Pancreas (tissue), 10 donors: ENCODE results near the gene POLA1. TPM values are rescaled to one million over a fixed set of nuclear protein-coding genes. Genes with fewer than 3 reads are reported as not detected.
"Not testable (repeated sequence)": the region's sequence is repeated elsewhere in the genome, so short reads cannot be mapped to it uniquely, and the experiment has no call there.

ENCODE experiments used
- ATAC-seq, 4 donors: fragments of 200-7000 bp; cut with Tn5 transposase; one replicate each; pipeline versions ENCODE4 v1.8.0 to v1.9.1; 2020; ENCODE audit warnings: mild to moderate bottlenecking in 4 of 4, moderate library complexity in 4 of 4
- DNase-seq, 6 donors: peaks; one replicate each; pipeline ENCODE4 v3.0.0-alpha.2; 2020
- FAIRE-seq: peaks from 2 replicates; lab custom pipeline; 2012; peaks lifted over from hg19 to GRCh38; lab: Jason Lieb, UNC
- H3K27ac ChIP-seq, 4 donors: fragments of 200-600 bp; sonication (generic); 1 replicate in 3 of 4; 2 replicates in 1 of 4; pipeline versions ENCODE4 v1.5.0 to v1.8.0; 2020
- H3K27me3 ChIP-seq, 4 donors: fragments of 200-600 bp; one replicate each; pipeline ENCODE4 v1.8.0; 2021
- H3K36me3 ChIP-seq, 3 donors: fragments of 200-600 bp; sonication (generic) in 1 of 3; one replicate each; pipeline versions ENCODE4 v1.5.0 to v1.8.0; 2020 to 2021
- H3K4me1 ChIP-seq, 3 donors: fragments of 200-600 bp; one replicate each; pipeline ENCODE4 v1.8.0; 2021
- H3K4me3 ChIP-seq, 4 donors: fragments of 200-600 bp; sonication (generic) in 2 of 4; one replicate each; pipeline versions ENCODE4 v1.5.0 to v1.8.0; 2020 to 2021
- H3K9me3 ChIP-seq, 4 donors: fragments of 200-600 bp; one replicate each; pipeline ENCODE4 v1.8.0; 2021
- WGBS, 2 donors: extraction: QIAGEN DNeasy Blood & Tissue Kit; methylation state at CpG; one replicate each; pipeline ENCODE4 v1.1.7; 2013; 5-methylcytosine and 5-hydroxymethylcytosine counted together
- intact Hi-C, 3 donors: fragments of 100-400 bp; cut with DNase I; formaldehyde crosslinking; loops; one replicate each; pipeline versions ENCODE4 v1.11.1 to v1.14.2; 2022
- polyA plus RNA-seq, 2 donors: library from polyadenylated mRNA; stranded (reverse); fragments of 200-250 nt; gene quantifications; one replicate each; pipeline ENCODE4 v1.2.3, GENCODE V29; 2013
- total RNA-seq, 6 donors: library from RNA; stranded (reverse); fragmentation: NEBNext Ultra II Directional in 4 of 6; extraction: Animal tissue kit (Norgen Biotek cat#: 25700) in 4 of 6; gene quantifications; one replicate each; pipeline versions ENCODE4 v1.2.1 to v1.2.4, GENCODE V29; 2021 to 2023
- TF ChIP-seq, protein P1 (sequence below), 4 donors: fragments of 200-600 bp; sonication (generic) in 3 of 4; IDR thresholded peaks; one replicate each; pipeline versions ENCODE4 v1.5.0 to v1.8.0; 2021; ENCODE audit warnings: antibody characterized with exemption in 4 of 4
- donor health status: healthy with polysubstance abuse.
- donor health status: DM: no; HTN: no; CAD: no; lungs with moderate emphysema.
- donor health status: DM: no; HTN: no; CAD: no.
- donor health status: control.
- donor health status: control.
- donor health status: Bipolar disorder and iron deficiency.
- donor health status: DM: yes; HTN: yes; CAD: no.
- donor health status: DM: no; HTN: no; CAD: no.
- donor health status: DM: no; HTN: no; CAD: no.
- donor health status: DM: yes; HTN: yes; CAD: no.

Gene POLA1
- total and polyA plus RNA-seq, 8 donors: 1.4 to 6.1 (median 4.4) TPM

DNA sequence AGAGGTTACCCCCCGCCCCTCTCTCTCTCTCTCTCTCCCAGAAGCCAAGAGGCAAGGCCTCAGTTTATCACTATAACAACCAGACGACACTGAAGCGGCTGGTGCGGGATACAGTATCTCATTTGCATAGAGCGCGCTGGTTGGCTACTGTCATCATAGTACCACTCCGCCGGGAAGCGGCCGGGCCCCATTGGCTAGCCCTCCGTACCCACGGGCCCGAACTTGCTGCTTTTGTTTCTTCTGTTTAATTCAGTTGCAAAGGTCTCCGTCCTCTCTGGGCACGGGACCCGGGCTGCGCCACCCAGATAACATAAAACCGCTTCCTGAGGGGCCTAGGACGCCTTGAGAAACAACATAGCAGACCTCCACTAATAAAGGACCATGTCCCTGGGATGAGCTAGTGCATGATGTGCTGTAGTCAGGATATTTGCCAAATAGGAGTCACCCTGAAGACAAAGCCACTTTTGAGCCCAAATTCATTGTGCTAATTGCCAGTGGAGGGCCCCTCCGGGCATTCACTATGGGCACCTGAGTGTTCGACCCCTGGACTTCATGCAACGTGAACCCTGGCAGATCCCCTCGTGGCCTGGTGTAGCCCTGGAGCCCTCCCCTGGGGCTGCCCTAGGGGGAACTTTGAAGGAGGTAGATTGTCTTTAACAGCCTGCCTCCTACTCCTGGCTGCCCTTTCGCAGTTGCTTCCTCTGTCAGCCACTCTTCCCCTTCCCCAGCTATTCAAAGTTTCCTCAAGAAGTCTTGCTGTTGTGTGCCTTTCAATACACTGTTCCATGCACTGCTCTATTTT lies 46.3 kb upstream of the POLA1 start, which contains the start of gene PCYT1B:
TSS of gene PCYT1B (minus strand) at position 91 of the 802 bp plus-strand sequence. CDS start 242 bp downstream, outside the sequence.
- DNase-seq: peak in 5 of 6 donors; percentile 16 to 69 (median 20)
- H3K4me1 ChIP-seq: no peaks in the 10 kb centered on the region
- H3K9me3 ChIP-seq: no peaks in the 10 kb centered on the region
- no peak for FAIRE-seq
- no peak within 1 kb of the TSS for H3K4me3 ChIP-seq
- H3K36me3 ChIP-seq: no peaks in the 10 kb centered on the region
- H3K27me3 ChIP-seq: peaks cover 0 to 13% (median 0%) of the 10 kb centered on the region in 4 donors
- intact Hi-C loops: no loop called here
- TF ChIP-seq, protein P1, sequence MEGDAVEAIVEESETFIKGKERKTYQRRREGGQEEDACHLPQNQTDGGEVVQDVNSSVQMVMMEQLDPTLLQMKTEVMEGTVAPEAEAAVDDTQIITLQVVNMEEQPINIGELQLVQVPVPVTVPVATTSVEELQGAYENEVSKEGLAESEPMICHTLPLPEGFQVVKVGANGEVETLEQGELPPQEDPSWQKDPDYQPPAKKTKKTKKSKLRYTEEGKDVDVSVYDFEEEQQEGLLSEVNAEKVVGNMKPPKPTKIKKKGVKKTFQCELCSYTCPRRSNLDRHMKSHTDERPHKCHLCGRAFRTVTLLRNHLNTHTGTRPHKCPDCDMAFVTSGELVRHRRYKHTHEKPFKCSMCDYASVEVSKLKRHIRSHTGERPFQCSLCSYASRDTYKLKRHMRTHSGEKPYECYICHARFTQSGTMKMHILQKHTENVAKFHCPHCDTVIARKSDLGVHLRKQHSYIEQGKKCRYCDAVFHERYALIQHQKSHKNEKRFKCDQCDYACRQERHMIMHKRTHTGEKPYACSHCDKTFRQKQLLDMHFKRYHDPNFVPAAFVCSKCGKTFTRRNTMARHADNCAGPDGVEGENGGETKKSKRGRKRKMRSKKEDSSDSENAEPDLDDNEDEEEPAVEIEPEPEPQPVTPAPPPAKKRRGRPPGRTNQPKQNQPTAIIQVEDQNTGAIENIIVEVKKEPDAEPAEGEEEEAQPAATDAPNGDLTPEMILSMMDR (IDR thresholded peaks at IDR 0.05): no peak
- H3K27ac ChIP-seq: no peak within 1 kb of the TSS
- ATAC-seq: peak; percentile 72 to 91 (median 84)
- WGBS, 2 donors: 13 to 31% methylated on average over 23 to 24 of the region's 24 CpGs

DNA sequence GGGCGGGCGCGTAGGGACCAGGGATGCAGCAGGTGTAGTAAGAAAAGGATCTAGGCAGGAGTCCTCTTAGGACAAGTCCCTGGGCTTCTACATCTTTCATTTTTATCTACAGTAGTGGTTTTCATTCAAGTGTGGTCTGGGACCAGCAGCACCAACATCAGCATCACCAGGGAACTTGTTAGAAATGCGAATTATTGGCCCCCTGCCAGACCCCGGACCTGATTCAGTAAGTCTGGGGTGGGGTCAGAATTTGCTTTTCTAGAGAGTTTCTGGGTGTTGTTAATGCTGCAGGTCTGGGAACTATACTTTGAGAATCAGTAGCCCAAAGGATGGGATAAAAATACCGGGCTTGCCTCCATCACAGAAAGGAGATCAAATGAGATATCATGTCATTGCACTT lies 45.2 kb upstream of the POLA1 start:
- intact Hi-C loops: no loop called here
- TF ChIP-seq, protein P1 (IDR thresholded peaks at IDR 0.05): no peak

DNA sequence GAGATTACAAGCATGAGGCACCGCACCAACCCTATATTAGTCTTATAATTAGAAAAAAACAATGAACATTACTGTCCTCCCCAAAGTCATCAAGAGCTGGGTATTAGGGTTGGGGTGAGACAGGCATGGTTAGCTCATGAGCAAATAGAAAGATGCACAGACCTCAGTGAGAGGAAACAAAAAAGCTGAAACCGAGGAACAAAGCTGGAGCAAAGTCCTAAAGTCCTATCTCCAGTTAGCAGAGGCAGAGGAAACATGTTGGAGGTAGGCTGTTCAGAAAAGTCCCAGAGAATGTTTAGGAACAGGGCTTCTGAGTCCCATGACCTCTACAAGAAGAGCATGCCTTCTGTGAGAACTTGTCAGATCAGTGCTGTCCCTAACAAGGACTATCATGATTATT lies 41.9 kb upstream of the POLA1 start:
- FAIRE-seq: no peak
- H3K27me3 ChIP-seq: peaks cover 0 to 13% (median 0%) of the 10 kb centered on the region in 4 donors
- H3K4me3 ChIP-seq: no peak overlapping the region
- TF ChIP-seq, protein P1 (IDR thresholded peaks at IDR 0.05): no peak
- no peak for ATAC-seq
- H3K36me3 ChIP-seq: no peaks in the 10 kb centered on the region
- no peaks in the 10 kb centered on the region for H3K9me3 ChIP-seq
- intact Hi-C loops: no loop called here
- no peak overlapping the region for H3K27ac ChIP-seq
- no peak for DNase-seq
- no peaks in the 10 kb centered on the region for H3K4me1 ChIP-seq
- WGBS, 2 donors: 80 to 92% methylated on average over 2 of the region's 2 CpGs

More for the DNA sequence above, 45.2 kb upstream of the POLA1 start:
- FAIRE-seq (no peak), ATAC-seq (no peak), DNase-seq (no peak)
- no peaks in the 10 kb centered on the region for H3K36me3 ChIP-seq
- no peak overlapping the region for H3K4me3 ChIP-seq
- WGBS, 2 donors: 64 to 72% methylated on average over 6 of the region's 6 CpGs
- H3K27ac ChIP-seq: no peak overlapping the region
- H3K27me3 ChIP-seq: peaks cover 0 to 13% (median 0%) of the 10 kb centered on the region in 4 donors
- no peaks in the 10 kb centered on the region for H3K9me3 ChIP-seq
- no peaks in the 10 kb centered on the region for H3K4me1 ChIP-seq

DNA sequence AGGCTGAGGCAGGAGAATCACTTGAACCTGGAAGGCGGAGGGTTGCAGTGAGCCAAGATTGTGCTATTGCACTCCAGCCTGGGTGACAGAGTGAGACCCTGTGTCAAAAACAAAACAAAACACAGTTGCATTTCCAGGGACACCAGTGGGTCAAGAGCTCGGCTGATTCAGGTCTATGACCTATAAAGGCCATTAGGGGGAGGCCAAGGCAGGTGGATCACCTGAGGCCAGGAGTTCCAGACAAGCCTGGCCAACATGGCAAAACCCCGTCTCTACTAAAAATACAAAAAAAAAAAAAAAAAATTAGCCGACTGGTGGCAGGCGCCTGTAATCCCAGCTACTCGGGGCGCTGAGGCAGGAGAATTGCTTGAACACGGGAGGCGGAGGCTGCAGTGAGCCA lies 38.0 kb upstream of the POLA1 start:
- H3K9me3 ChIP-seq, intact Hi-C loops, FAIRE-seq, H3K4me1 ChIP-seq, DNase-seq, H3K27ac ChIP-seq, ATAC-seq, H3K4me3 ChIP-seq, H3K36me3 ChIP-seq: not testable (repeated sequence)
- peaks cover 0 to 12% (median 0%) of the 10 kb centered on the region in 4 donors for H3K27me3 ChIP-seq
- 72 to 80% methylated on average over 9 of the region's 9 CpGs for WGBS, 2 donors

DNA sequence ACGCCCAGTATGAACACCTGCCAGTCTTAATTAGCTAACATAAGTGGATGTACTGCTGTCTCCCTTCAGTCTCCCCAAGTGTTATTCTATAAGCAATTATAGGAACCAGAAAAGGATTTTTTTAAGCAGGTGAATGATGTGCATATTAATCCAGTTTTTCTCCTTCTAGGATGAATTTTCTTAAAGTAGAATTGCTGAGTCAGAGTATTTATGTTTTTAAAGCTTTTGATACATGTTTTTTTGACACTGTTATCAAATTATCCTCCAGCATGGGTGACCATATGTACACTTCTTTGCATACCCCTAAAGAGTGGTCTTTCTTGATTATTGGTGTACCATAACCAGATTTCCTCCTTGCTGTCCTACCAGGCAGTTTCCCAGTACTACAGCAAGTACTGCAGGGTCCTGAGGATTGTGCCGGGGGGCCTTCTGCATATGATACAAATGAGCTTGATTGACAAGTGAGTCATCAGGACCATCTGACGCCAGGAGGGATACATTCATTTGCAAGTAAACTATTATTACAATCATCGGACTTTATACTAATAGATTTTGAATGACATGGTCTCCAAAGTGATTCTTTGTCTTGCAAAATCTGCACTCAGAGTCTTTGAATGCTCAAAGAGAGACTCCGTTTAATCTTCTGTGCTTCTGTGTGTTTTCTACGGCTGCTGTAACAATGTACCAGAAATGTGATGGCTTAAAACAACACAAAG lies 35.9 kb upstream of the POLA1 start:
- no peak for DNase-seq
- Histone ChIP-seq H3K27ac (no peak overlapping the region), H3K27me3 (peaks cover 0 to 7% (median 0%) of the 10 kb centered on the region in 4 donors), H3K9me3 (no peaks in the 10 kb centered on the region), H3K4me3 (no peak overlapping the region), H3K36me3 (no peaks in the 10 kb centered on the region), H3K4me1 (no peaks in the 10 kb centered on the region)
- WGBS, 2 donors: 55 to 58% methylated on average over 6 of the region's 6 CpGs
- intact Hi-C loops: no loop called here
- no peak for ATAC-seq
- TF ChIP-seq, protein P1 (IDR thresholded peaks at IDR 0.05): no peak
- FAIRE-seq: no peak
